RPMI8226 (cell line): ENCODE measurements around the gene PRPF40B.
"Not testable (repeated sequence)": the region's sequence is repeated elsewhere in the genome, so short reads cannot be mapped to it uniquely, and the experiment has no call there.

Experiments
- DNase-seq: peaks from one replicate; pipeline ENCODE4 v3.0.0-alpha.2; 2015

PRPF40B gene

DNA sequence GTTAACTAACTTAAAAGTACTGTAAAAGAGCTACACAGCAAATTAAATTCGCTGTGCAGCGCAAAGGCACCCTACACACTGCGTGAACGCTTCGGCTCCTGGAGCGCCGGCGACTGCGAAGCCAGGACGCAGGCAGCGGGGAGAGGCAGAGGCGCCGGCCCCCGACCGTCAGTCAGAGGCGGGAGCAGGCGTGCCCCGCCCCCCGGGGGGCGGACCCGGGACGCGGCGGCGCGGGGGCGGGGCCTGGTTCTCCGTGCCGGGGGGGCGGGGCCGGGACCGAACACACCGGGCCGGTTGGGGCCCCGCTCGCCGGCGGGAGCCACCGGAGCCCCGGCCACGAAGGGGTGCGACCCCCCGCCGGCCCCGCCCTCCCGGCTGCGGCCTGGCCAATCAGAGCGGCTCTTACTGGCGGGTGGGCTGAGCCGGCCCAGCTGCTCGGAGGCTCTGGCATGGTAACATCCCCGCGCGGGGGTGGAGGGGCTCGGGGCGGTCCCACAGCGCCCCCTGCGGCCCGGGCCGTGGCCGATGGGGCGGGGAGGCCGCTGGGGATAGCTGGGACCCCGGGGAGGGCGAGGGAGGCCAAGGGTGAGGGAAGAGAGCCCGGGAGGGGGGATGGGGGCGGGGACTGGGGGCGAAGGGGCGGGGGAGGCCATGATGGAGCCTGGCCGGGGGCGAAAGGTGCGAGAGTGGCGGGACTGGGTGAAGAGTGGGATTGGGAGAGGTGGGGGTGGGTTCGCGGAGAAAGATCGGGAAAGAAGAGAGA, at the start of gene PRPF40B:
Gene PRPF40B, plus strand, starts transcription at position 420 of the 763 bp plus-strand sequence. Its CDS starts 30 bp downstream, at position 450.
- peak; percentile 91 for DNase-seq

DNA sequence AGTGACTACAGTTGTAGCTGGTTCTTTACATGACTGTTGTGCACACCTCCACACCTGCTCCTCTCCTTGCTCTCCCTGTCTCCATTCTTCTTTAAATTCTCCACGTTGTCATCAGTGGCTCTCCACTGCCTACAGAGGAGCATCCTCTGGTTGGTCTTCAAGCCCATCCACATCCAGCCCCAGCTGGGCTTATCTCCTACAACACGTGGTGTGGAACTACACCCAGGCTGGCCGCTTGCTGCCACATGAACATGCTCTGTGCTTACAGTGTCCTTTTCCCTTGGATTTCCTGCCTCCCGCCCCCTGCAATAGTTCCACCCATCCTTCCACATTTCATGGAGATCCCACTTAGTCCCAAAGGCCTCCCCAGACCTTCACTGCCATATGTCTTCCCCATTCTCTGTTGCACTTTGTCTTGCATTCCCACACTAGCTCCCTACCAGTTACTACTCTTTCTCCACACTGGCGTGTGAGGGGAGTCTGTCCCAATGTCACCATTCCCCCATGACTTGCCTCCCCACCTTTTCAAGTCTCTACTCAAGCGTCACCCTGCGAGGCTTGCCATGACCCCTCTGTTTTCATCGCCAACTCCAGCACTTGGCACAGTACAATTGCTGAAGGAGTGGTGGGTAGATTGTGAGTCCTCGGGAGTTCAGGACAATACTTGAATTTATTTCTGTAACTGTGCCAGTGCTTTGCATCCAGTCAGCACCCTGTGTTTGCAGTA, 45.6 kb upstream of the PRPF40B start:
- no peak for DNase-seq

DNA sequence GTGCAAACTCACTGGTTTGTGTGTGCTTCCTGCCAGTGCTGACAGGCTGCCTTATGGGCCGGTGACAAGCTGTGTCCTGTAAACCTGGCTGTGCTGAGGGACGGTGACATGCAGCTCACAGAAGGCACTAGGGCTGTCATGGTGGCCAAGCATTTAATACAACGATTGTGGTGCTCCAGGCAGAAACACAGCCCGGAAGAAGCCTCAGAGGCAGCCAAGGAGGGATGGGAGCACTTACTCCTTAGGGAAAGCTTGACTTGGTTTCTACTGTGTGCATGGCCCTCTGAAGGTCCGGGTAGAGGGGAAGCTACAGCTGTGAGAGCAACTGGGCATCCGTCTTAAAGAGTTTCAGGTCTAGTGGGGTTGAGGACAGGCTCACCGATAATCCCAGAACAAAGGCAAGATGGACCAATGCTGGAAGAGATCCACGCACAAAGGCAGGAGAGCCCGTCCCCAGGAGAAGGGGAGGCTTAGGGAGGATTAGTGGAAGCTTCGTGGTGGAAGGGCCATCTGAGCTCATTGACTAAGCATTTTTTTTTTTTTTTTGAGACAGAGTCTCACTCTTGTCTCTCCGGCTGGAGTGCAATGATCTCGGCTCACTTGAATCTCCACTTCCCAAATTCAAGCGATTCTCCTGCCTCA, 44.8 kb upstream of the PRPF40B start:
- no peak for DNase-seq

DNA sequence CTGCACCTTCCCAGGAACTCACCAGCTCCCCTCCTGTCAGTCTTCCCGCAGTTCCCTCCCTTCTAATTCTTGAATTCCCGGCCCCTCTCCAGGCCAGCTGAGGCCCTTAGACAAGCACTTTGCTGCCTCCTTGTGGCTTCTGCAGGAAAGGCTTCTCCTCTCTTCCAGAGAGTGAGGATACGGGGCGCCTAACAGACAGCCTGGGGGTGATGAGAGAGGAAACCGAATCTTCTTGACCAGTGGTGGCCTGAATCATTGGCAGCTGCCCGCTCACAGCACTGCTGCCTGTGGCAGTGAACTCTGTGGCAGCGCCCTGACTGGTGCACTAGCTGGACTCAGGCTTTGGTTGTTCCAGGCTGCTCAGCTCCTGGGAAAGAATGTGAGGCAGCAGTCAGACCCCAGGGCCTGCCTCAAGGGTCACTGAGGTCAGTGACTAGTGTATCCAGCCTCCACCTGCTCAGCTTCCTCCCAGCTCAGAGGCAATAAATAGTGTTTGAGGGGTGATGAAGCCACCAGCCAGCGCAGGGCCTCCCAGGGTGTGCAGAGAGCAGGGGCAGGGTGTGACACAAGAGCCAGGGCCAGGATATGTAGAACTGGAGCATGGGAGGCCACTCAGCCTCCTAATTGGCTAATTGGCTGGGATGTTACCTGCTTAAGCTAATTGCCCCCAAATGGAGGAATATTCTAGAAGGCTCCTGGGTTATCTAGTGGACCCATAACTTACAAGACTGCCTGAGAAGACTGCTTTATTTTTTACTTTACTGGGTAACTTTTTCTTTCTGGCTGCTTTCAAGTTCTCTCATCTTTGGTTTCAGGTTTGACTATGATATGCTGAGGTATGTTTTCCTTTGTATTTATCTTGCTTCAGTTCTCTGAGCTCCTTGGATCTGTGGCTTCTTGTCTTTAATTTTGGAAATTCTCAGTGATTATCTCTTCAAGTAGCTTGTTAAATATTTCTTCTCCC, 42.5 kb upstream of the PRPF40B start:
- DNase-seq: peak; percentile 58

DNA sequence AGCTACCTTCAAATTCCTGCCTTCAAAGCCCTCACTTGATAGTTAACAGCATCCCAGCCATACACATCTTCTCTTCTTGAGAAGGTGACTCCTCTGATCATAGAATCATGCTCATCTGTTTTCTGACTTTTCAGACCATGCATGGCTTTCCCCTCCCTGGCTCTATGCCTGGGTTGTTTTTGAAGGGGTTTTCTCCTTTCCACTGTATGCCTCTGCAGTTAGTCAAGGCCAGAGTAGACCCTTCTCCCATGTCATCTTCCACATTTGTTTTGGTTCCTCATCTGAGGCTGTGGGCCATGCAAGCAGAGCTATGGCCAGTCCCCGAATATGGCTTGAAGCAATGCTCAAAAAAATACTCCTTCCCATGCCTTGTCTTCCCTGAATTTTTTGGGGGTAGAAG, 41.2 kb upstream of the PRPF40B start:
- DNase-seq: no peak

DNA sequence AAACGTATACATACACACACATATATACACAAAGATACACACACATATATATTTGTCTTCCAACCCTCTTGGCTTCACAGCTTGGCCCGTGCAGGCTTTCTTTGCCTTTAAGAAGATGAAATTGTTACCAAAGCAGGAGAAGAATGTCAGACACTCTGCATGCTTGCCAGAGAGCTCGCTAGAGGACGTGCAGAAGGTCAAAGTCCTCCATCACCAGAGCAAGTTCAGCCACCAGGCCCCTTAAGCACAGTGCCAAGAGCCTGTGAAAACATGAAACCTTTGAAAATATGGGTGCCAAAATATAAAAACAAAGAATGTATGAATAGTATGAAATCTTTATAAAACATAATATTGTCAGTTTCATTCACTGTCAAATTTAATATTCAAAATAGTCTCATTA, 40.5 kb upstream of the PRPF40B start:
- no peak for DNase-seq

DNA sequence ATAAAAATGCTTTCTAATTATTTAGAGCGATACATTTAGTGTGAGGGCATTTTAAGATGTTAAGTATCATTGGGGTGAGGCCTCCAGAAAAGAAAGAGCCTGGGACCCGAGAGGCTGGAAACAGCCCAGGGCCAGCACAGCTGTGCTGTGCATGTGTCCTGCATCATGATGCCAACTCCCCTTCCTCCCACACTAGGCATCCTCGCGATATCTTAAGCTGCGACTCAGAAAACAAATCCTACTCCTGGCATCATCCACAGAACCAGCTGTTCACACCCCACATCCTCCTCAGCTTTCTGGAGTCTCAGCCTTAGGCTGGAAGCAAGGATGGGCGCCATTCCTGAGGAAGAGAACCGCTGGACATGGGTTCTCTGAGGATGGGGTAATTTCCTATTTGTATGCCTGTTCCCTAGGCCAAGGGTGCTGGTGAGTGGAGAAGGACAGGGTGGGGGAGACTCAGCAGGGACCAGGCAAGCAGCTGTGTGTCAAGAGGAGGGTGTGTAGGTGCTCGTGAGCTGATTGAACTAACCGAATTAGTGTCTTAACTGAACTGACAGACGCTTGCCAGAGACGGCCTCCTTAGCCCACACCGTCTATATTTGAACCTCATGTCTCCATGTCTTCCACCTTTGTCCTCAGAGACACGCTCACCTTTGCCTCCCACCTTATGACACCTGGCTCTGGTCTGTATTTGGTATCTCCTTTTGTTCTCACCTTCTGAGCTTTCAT, 39.8 kb upstream of the PRPF40B start:
- DNase-seq: no peak

DNA sequence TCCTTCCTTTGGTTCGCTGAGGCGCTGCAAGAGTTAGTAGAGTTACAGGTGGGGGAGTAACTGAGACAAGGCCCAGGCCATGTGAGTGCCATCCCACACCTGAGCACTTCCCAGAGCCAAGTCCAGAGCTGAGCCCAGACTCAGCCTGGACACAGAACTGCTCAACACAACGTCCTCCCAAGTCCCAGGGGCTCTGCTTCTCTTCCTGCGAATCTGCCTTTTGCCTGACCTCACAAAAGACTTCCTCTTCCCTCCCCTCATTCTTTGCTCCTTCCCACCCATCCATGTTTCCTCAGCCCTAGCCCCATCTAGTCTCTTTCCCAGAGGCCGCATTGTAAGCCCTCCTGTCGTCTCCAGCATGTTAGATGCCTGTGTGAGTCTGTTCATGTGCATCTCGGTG, 38.8 kb upstream of the PRPF40B start:
- no peak for DNase-seq

DNA sequence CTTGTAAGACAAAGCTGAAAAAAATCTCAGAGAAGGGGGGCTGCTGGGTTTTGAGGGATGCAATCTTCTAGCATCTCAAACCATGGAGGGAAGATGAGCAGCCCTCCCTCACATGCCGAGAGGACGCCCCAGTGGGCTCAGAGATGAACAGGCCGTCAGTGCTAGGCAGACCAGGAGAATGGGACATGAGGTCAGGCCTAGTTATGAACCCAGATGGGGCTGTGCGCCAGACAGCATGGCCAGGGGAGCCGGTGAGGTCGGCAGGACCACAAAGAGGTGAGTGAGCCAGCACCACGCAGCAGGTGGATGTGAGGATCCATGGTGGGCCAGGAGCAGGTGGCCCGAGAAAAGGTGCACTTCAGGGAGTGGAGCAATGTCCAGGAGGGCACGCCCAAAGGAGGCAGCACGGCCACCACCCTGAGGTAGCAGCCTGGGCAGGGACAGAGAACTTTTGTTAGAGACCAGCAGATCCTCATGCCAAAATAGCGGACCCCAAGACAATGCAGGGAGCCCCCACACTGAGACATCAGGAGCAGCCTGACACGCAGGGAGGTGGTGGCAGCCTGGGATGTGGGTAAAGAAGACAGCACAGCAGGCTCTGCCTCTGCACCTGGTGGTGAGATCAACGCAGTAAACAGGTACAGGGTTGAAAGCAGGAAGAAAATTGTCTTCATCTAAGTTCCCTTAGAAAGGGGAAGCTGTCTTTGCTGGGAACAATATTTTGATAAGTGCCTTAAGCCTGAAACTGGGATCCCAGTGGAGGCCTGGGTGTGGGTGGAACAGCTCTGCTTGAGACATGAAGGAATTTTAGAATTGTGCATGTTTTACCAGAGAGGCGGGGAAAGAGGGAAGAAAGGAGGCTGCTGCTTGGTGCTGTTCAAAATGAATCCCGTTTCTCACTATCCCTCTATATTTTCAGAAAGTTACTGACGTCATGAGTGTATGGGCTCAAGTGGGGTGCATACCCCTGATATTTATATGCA, 37.6 kb upstream of the PRPF40B start:
- no peak for DNase-seq

DNA sequence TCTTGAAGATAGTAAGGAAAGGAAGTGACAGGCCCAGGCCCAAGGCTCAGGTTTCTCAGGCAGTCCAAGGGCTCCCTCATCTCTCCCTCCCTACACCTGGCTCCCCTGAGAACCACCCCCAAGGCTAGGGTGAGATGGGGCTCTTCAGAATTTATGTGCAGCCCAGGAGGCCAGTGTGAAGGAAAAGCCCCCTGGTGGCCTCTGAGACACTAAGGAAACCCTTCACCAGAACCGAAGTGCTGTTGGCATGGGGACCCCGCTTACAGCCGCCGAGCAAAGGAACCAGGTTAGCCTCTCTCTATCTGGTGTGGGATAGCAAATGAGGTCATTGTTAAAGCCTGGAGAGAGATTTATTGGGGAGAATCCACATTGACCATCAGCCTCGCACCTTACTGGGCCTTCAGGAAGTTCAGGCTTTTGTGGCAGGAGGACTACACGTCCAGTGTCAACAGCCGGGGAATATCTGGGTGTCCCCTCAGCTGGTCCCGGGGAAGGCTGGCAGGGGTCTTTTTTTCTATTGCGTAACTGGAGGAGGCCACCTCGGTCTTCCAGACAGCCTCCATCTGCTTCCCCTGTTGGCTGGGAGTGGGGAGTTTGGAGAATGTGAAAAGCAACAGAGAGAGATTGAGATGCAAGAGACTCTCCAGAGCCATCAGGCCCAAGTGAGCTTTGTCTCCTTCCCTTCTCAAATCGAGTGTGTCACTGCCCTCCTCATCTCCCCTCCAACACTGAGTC, 36.0 kb upstream of the PRPF40B start:
- DNase-seq: no peak

DNA sequence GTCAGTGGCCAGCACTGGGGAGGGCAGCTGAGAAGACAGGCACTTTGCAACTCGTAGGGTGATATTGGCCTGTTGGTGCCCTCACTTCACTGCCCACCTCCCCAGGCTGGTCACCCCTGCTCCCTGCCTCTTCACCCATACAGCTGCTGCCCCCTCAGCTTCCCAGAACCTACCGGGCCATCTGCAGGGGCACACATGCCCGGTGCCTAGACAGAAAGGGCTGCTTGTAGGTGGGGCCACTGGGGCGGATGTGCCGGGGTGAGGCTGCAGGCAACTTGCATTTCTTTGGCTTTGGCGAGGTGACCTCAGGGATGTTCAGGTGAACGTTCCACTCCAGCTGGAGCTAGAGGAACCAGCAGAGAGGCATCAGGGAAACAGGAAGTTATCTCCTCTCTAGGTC, 35.1 kb upstream of the PRPF40B start:
- no peak for DNase-seq

DNA sequence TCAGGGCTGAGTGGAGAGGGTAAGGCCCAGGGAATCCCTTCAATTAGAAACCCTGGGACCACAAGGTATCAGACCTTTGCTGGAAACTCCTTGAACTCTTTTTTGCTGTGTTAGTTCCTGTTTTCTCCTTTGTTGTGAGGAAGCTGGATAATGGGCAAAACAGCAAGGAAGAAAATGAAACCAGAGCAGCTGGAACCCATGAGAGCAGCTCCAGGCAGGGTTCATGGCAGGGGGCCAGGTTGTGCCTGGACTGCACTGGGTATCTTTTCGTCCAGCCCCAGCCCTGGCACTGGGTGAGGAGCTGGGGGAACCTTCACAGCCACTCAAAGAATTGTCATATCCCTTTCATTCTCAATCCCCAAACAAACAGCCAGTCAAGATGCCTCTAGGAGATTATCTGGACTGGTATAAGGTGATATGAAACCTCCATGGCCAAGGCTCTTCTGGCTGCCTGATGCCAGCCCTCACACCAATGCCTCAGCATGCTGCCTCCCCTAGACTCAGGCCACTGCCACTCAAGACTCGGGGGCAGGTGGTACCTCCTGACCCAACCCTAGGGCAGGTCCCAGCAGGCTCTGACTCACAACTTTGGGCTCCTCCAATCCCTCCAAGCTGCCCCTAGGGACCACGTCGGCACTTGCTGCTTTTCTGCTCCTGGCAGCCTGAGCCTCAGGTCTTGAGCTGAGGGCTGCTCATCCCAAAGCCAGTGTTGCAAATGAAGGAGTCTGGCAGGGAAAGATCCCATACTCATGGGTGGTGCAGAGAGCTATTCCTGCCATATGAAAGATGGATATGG, 34.4 kb upstream of the PRPF40B start:
- peak; percentile 23 for DNase-seq

DNA sequence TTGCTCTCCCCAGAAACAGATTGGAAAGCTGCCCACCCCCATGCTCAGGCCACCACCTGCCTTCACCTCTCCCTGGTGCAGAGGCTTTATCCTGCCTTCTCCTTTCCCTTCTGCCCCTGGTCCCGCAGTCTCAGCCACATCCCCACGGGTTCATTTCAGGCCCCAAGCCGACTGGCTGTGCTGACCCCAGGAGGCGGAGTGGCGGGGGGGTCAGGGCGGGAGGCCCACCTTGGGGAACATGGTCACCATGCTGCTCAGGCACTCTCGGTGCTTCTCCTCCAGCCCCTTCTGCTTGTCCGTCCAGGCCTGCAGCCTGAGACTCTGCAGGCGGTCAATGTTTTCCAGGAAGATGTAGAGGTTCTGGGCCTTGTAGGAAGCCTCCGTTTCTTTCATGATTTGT, 24.8 kb upstream of the PRPF40B start:
- no peak for DNase-seq

DNA sequence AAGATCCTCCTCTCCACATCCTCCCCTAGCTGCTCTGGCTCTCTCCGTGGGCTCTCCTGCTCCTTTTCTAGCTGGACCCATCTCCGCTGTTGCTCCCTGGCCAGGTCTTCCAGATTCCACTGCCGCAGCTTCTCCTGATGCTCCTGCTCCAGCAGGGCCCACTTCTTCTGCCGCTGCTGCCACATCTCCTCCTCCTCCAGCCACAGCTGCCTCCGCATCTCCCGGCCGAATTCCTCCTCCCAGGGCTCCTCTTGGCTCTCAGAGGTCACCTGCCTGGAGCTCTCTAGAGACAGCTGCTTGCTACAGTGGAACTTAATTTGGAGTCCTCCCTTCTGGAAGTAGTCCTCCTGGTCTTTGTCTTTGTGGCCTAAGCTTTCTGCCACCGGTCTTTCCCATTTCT, 23.4 kb upstream of the PRPF40B start:
- no peak for DNase-seq

DNA sequence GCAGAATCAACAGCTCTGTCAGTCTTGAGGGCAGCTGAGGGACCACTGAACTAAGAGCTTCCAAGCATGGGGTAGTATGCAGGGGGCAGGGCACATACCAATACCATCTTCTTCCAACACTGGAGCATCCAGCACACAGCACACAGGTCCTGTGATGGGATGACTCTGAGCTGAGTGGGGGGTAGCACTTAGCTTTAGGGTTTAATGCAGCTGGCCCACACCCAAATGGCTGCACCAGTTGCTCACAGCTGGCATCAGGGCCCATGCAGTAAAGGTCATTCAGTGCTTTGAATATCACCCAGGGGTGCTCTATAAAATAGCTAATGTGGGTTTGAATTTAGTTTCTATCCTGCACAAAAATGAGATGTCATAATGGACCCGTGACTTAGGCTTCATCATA, 19.6 kb upstream of the PRPF40B start:
- no peak for DNase-seq

DNA sequence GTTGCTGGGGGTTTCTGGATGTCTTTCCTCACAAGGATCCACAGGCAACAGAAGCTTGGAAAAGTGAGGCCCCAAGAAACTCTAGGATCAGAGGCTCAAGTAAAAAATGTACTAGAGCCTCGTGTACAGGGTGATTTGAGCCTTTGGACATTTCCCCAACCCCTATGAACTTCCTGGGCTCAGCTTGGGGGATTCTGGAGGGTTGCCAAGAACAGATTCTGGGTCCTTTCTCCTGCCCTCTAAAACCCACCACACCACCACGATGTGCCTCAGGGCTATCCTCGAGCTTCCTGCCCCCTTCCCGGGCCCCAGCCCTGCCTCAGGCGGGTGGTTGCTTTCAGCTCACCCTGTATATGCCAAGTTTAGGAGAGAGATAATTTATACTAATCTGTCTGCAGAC, 18.5 kb upstream of the PRPF40B start:
- DNase-seq: no peak

DNA sequence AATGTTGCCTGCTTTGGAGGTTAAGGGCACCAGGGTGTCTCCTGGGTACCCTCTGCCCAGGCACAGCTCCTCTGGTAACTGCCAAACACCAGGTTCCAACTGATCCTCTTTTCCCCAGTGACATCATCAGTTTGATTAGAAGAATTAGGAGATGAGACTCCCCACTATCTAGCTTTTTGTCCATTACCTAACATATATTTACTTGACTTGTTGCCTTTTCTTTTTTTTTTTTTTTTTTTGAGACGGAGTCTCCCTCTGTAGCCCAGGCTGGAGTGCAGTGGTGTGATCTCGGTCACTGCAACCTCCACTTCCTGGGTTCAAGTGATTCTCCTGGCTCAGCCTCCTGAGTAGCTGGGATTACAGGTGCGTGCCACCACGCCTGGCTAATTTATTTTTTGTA, 17.8 kb upstream of the PRPF40B start, which contains the start of gene FAM186B:
Gene FAM186B, minus strand, starts transcription at position 101 of the 400 bp plus-strand sequence. CDS start 162 bp downstream, outside the sequence.
- not testable (repeated sequence) for DNase-seq

DNA sequence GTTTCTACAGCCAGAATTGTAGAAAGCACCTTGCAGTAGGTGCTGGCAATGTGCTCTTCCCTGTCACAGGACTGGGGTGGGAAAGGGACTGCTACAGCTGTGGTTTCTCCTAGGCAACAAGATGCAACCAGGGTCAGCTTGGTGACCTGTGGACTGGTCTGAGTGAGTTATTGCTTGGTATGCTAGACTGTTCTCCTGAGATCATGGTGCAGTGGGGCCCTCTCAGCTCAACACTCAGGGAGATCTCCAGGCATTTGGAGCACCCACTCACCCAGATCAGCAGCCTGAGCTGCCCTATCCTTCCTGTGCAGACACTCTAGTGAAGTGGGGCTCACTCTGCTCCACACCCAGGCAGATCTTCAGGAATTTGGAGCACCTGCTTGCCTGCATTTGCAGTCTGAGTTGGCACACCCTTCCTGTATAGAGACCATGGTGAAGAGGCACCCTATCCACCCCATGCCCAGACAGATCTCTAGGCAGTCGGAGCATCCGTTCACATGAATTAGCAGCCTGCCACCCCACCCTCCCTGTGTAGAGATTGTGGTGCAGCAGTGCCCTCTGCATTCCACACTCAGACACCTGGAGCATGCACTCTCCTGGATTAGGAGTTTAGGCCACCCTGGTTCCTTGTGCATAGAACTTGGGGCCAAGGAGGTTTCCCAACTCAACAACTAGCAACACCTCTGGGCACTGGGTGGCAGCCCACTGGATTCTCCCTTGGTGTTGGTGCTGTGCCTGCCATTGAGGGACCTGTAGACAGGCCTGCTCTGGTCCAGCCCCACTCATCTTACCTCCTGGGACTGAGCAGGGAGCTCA, 14.1 kb upstream of the PRPF40B start:
- DNase-seq: no peak
